ENCODE results near the gene DVL2. TPM values are rescaled to one million over a fixed set of nuclear protein-coding genes. Genes with fewer than 3 reads are reported as not detected.

The DVL2 gene
- total and polyA plus RNA-seq, 2 of the 13 experiments (the other 11 are each of a cell fraction or from before 2014, with no cell fraction given) = 5.7 to 38.2 TPM

DNA sequence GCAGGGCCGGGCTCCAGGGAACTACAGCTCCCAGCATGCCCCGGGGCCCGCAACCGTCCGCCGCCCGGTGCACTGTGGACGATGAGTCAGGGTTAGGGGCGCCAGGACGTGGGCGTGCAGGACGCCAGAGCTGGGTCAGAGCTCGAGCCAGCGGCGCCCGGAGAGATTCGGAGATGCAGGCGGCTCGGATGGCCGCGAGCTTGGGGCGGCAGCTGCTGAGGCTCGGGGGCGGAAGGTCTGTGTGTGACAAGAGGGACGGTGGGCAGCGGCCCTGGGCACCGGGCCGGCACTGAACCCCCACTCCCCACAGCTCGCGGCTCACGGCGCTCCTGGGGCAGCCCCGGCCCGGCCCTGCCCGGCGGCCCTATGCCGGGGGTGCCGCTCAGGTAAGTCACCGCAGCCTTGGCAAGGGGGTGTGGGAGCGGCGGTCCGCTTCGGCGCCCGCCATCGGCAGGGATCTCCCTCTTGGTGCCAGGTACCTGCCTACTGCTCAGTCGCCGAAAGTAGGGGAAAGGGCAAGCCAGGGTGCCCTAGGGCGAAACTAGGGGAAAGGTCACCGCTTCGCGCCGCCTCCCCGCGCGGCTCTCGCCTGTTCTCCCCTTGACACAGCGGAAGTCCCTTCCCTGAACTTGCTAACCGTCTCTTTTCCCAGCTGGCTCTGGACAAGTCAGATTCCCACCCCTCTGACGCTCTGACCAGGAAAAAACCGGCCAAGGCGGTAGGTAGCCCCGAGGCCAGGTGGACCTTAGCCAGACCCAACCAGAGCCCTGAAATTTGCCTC, 14.3 kb downstream of the DVL2 start, which contains the start of the genes ACADVL and DLG4 (continued):
- TF ChIP-seq ZXDC (CRISPR knock-in tag; IDR thresholded peaks at IDR 0.05) = no peak; the same call in 1 of the 2 replicates
- TF ChIP-seq KAT7 (CRISPR knock-in tag; IDR thresholded peaks at IDR 0.05; ENCODE audit: borderline replicate concordance) = peak; percentile 43; the same call in 1 of the 2 replicates
- no peak for TF ChIP-seq NR2F1 (CRISPR knock-in tag; IDR thresholded peaks at IDR 0.05)
- peak; percentile 56 for TF ChIP-seq TBX2 (CRISPR knock-in tag; IDR thresholded peaks at IDR 0.05; ENCODE audit: borderline replicate concordance)
- no peak for TF ChIP-seq HIVEP1 (CRISPR knock-in tag; IDR thresholded peaks at IDR 0.05)
- TF ChIP-seq ZMYM3 (CRISPR knock-in tag; IDR thresholded peaks at IDR 0.05) = 0 out of 2 replicates have a peak, but pooled peaks have one; percentile 1
- TF ChIP-seq ARID2 (CRISPR knock-in tag; IDR thresholded peaks at IDR 0.05; ENCODE audit: borderline replicate concordance) = no peak
- TF ChIP-seq ZNF839 (CRISPR knock-in tag; IDR thresholded peaks at IDR 0.05; ENCODE audit: borderline replicate concordance) = peak; percentile 87; the same call in 1 of the 2 replicates
- TF ChIP-seq TMF1 (CRISPR knock-in tag; IDR thresholded peaks at IDR 0.05; ENCODE audit: low read depth) = peak; percentile 73; the same call in 1 of the 2 replicates
- no peak for TF ChIP-seq ZNF670 (CRISPR knock-in tag; IDR thresholded peaks at IDR 0.05; ENCODE audit: borderline replicate concordance)
- TF ChIP-seq E2F1 (CRISPR knock-in tag; IDR thresholded peaks at IDR 0.05) = no peak; the same call in 1 of the 2 replicates
- TF ChIP-seq ZNF138 (CRISPR knock-in tag; IDR thresholded peaks at IDR 0.05; ENCODE audit: low read depth) = 0 out of 2 replicates have a peak, but pooled peaks have one; percentile 10
- TF ChIP-seq SAFB2 (CRISPR knock-in tag; IDR thresholded peaks at IDR 0.05; ENCODE audit: borderline replicate concordance, low read depth) = peak; percentile 94
- TF ChIP-seq, protein P1, sequence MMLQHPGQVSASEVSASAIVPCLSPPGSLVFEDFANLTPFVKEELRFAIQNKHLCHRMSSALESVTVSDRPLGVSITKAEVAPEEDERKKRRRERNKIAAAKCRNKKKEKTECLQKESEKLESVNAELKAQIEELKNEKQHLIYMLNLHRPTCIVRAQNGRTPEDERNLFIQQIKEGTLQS (CRISPR knock-in tag; IDR thresholded peaks at IDR 0.05) = peak; percentile 79
- TF ChIP-seq ZNF367 (CRISPR knock-in tag; IDR thresholded peaks at IDR 0.05; ENCODE audit: borderline replicate concordance) = no peak
- no peak for TF ChIP-seq RNF2 (conservative IDR thresholded peaks at IDR 0.05; ENCODE audit: low read depth)
- TF ChIP-seq, protein P2, sequence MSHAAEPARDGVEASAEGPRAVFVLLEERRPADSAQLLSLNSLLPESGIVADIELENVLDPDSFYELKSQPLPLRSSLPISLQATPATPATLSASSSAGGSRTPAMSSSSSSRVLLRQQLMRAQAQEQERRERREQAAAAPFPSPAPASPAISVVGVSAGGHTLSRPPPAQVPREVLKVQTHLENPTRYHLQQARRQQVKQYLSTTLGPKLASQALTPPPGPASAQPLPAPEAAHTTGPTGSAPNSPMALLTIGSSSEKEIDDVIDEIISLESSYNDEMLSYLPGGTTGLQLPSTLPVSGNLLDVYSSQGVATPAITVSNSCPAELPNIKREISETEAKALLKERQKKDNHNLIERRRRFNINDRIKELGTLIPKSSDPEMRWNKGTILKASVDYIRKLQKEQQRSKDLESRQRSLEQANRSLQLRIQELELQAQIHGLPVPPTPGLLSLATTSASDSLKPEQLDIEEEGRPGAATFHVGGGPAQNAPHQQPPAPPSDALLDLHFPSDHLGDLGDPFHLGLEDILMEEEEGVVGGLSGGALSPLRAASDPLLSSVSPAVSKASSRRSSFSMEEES (CRISPR knock-in tag; IDR thresholded peaks at IDR 0.05) = peak; percentile 66; the same call in 1 of the 2 replicates
- no peak for TF ChIP-seq HNRNPUL1 (IDR thresholded peaks at IDR 0.05; ENCODE audit: low read depth, low read length)
- peak; percentile 22; the same call in 1 of the 2 replicates for TF ChIP-seq POGZ (CRISPR knock-in tag; IDR thresholded peaks at IDR 0.05)
- peak; percentile 52; the same call in 1 of the 2 replicates for TF ChIP-seq PHF20 (CRISPR knock-in tag; IDR thresholded peaks at IDR 0.05)
- peak in 1 of 2 experiments; percentile 73; a peak in 2 of 4 replicates for TF ChIP-seq ATF4 (CRISPR knock-in tag; IDR thresholded peaks at IDR 0.05)

All from HepG2 (cell line).